ENCODE measurements around the gene COLEC11. TPM values are rescaled to one million over a fixed set of nuclear protein-coding genes. Genes with fewer than 3 reads are reported as not detected.

The COLEC11 gene
- total and polyA plus RNA-seq, 10 donors = 0.64 to 8.0 (median 3.1) TPM

- Histone ChIP-seq H3K27me3 (replicated peaks in 1 of 7) (no peaks in the 10 kb centered on the region), H3K4me3 (no peak overlapping the region), H3K27ac (no peak overlapping the region), H3K36me3 (no peaks in the 10 kb centered on the region), H3K9me3 (no peaks in the 10 kb centered on the region), H3K4me1 (no peaks in the 10 kb centered on the region)
- DNase-seq = no peak
- no peak for TF ChIP-seq POLR2A (IDR thresholded peaks at IDR 0.05)
- TF ChIP-seq CTCF (IDR thresholded peaks at IDR 0.05 in 8 of 11, conservative IDR thresholded peaks at IDR 0.05 in 3 of 11) = no peak
- TF ChIP-seq POLR2AphosphoS5 (IDR thresholded peaks at IDR 0.05) = no peak
- intact Hi-C loops (cut with DNase I; ENCODE audit: low total_unique reads) = no loop called here
- WGBS, 5 donors = 75 to 90% (median 81%) methylated on average over 9 of the region's 9 CpGs
These were observed 83.3 kb downstream of the COLEC11 start for GRCh38 chr2:3678212-3678611.

GRCh38 chr2:3679180-3679579 is 84.3 kb downstream of the COLEC11 start:
- no peak overlapping the region for H3K27ac ChIP-seq
- intact Hi-C loops (cut with DNase I; ENCODE audit: low total_unique reads) = no loop called here
- no peak overlapping the region for H3K4me3 ChIP-seq
- no peak for TF ChIP-seq CTCF (IDR thresholded peaks at IDR 0.05 in 8 of 11, conservative IDR thresholded peaks at IDR 0.05 in 3 of 11)
- TF ChIP-seq POLR2AphosphoS5 (IDR thresholded peaks at IDR 0.05) = no peak
- TF ChIP-seq POLR2A (IDR thresholded peaks at IDR 0.05) = no peak
- 82 to 96% (median 89%) methylated on average over 2 of the region's 2 CpGs for WGBS, 5 donors
- no peaks in the 10 kb centered on the region for H3K36me3 ChIP-seq
- no peaks in the 10 kb centered on the region for H3K4me1 ChIP-seq
- H3K9me3 ChIP-seq = no peaks in the 10 kb centered on the region
- DNase-seq = no peak
- no peaks in the 10 kb centered on the region for H3K27me3 ChIP-seq (replicated peaks in 1 of 7)

- H3K27me3 ChIP-seq (replicated peaks in 1 of 7) = no peaks in the 10 kb centered on the region
- intact Hi-C loops (cut with DNase I; ENCODE audit: low total_unique reads) = no loop called here
- no peak overlapping the region for H3K4me3 ChIP-seq
- no peaks in the 10 kb centered on the region for H3K36me3 ChIP-seq
- no peak overlapping the region for H3K27ac ChIP-seq
- WGBS, 5 donors = 80 to 88% (median 85%) methylated on average over 21 to 23 of the region's 23 CpGs
- no peak for TF ChIP-seq CTCF (IDR thresholded peaks at IDR 0.05 in 8 of 11, conservative IDR thresholded peaks at IDR 0.05 in 3 of 11)
- no peak for TF ChIP-seq POLR2A (IDR thresholded peaks at IDR 0.05)
- no peak for TF ChIP-seq POLR2AphosphoS5 (IDR thresholded peaks at IDR 0.05)
- H3K4me1 ChIP-seq = no peaks in the 10 kb centered on the region
- DNase-seq = no peak
- no peaks in the 10 kb centered on the region for H3K9me3 ChIP-seq
These were observed 84.9 kb downstream of the COLEC11 start for GRCh38 chr2:3679616-3680393.

- H3K27me3 ChIP-seq (replicated peaks in 1 of 7) = no peaks in the 10 kb centered on the region
- no peak for DNase-seq
- 86 to 90% (median 88%) methylated on average over 18 of the region's 18 CpGs for WGBS, 5 donors
- no peaks in the 10 kb centered on the region for H3K9me3 ChIP-seq
- TF ChIP-seq POLR2AphosphoS5 (IDR thresholded peaks at IDR 0.05) = no peak
- no peak for TF ChIP-seq POLR2A (IDR thresholded peaks at IDR 0.05)
- TF ChIP-seq CTCF (IDR thresholded peaks at IDR 0.05 in 8 of 11, conservative IDR thresholded peaks at IDR 0.05 in 3 of 11) = no peak
- H3K4me1 ChIP-seq = no peaks in the 10 kb centered on the region
- intact Hi-C loops (cut with DNase I; ENCODE audit: low total_unique reads) = no loop called here
- H3K27ac ChIP-seq = no peak overlapping the region
- H3K36me3 ChIP-seq = no peaks in the 10 kb centered on the region
- no peak overlapping the region for H3K4me3 ChIP-seq
These were observed 85.8 kb downstream of the COLEC11 start for GRCh38 chr2:3680548-3681345.

Measured in spleen (tissue), 11 donors.